ENCODE data around the gene PDIA4.
"Not testable (repeated sequence)": the region's sequence is repeated elsewhere in the genome, so short reads cannot be mapped to it uniquely, and the experiment has no call there.

PDIA4 gene

GRCh38 chr7:149030439-149030838 lies 2.1 kb upstream of the PDIA4 start:
- not testable (repeated sequence) for DNase-seq

GRCh38 chr7:149027611-149028345 lies 527 bp downstream of the PDIA4 start:
- no peak for DNase-seq

- peak; percentile 15 for DNase-seq
Measured at GRCh38 chr7:149027055-149027454, 1.2 kb downstream of the PDIA4 start.

- DNase-seq = no peak
Measured at GRCh38 chr7:149023662-149024061, 4.6 kb downstream of the PDIA4 start.

GRCh38 chr7:149022756-149023360 lies 5.4 kb downstream of the PDIA4 start:
- DNase-seq = no peak

- no peak for DNase-seq
Measured at GRCh38 chr7:149021725-149022062, 6.6 kb downstream of the PDIA4 start.

- no peak for DNase-seq
Measured at GRCh38 chr7:149020483-149020882, 7.8 kb downstream of the PDIA4 start.

- no peak for DNase-seq
Measured at GRCh38 chr7:149016876-149017275, 11.4 kb downstream of the PDIA4 start.

GRCh38 chr7:149014309-149014708 lies 14.0 kb downstream of the PDIA4 start:
- no peak for DNase-seq

GRCh38 chr7:149013876-149014275 lies 14.4 kb downstream of the PDIA4 start:
- DNase-seq = no peak

- not testable (repeated sequence) for DNase-seq
Measured at GRCh38 chr7:149012730-149013129, 15.6 kb downstream of the PDIA4 start.

GRCh38 chr7:149011491-149011890 lies 16.8 kb downstream of the PDIA4 start:
- DNase-seq = no peak

- no peak for DNase-seq
Measured at GRCh38 chr7:149010451-149010850, 17.9 kb downstream of the PDIA4 start.

- DNase-seq = no peak
Measured at GRCh38 chr7:149009527-149009926, 18.8 kb downstream of the PDIA4 start.

GRCh38 chr7:149007611-149008010 lies 20.7 kb downstream of the PDIA4 start:
- DNase-seq = no peak

- DNase-seq = no peak
Measured at GRCh38 chr7:149007146-149007545, 21.2 kb downstream of the PDIA4 start.

- DNase-seq = no peak
Measured at GRCh38 chr7:149006345-149006725, 22.0 kb downstream of the PDIA4 start.

GRCh38 chr7:149005427-149006344 lies 22.6 kb downstream of the PDIA4 start:
- DNase-seq = peak; percentile 93

GRCh38 chr7:149004405-149005370 lies 23.6 kb downstream of the PDIA4 start:
- no peak for DNase-seq

GRCh38 chr7:149003560-149004305 lies 24.6 kb downstream of the PDIA4 start:
- DNase-seq = no peak

GRCh38 chr7:149003018-149003417 lies 25.3 kb downstream of the PDIA4 start:
- DNase-seq = no peak

GRCh38 chr7:149002604-149003003 lies 25.7 kb downstream of the PDIA4 start:
- no peak for DNase-seq
